ENCODE data around the gene CHGA. TPM values are rescaled to one million over a fixed set of nuclear protein-coding genes. Genes with fewer than 3 reads are reported as not detected.

Gene CHGA
- total RNA-seq (2014; rRNA removed; shearing (Covaris generic)) = not detected in 2 replicates

DNA sequence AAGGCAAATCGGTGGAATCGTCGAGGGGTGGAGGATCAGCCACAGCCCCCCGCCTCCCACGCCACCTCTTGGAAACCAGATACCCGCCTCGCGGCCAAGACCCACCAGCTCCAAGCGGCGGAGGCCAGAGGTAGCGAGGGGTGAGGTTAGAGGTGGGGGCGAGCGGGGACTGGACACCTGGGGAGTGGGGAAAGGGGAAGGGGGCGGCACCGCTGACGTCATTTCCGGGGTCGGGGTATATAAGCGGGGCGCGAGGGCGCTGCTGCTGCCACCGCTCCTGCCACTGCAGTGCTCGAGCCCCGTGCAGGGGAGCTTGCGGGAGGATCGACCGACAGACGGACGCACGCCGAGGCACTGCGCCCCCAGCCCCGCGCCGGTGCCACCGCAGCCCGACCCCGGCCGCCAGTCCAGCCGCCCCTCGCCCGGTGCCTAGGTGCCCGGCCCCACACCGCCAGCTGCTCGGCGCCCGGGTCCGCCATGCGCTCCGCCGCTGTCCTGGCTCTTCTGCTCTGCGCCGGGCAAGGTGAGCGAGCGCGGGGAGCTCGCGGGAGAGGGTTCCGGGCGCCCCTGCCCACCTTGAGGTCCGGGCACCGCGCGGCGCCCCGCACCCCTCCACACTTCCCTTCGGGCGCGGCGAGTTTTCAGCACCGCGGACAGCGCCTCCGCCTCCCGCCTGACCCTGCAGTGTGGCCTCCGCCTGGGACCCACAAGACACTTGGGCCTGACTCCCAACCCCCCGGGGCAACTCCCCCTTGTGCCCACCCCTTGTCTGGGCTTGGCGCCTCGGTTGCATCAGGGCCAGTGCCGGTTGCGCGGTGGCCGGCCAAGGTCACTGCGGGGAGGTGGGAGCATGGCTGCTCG lies at the start of gene CHGA:
Gene CHGA, plus strand, starts transcription at position 268 of the 861 bp plus-strand sequence. Its CDS starts 210 bp downstream, at position 478.
- no peak for DNase-seq (ENCODE audit: low spot score)

GRCh38 chr14:92874962-92875661 lies 47.8 kb upstream of the CHGA start:
- no peak for DNase-seq (ENCODE audit: low spot score)

- no peak for DNase-seq (ENCODE audit: low spot score)
Observed at GRCh38 chr14:92877757-92878431, 45.1 kb upstream of the CHGA start.

DNA sequence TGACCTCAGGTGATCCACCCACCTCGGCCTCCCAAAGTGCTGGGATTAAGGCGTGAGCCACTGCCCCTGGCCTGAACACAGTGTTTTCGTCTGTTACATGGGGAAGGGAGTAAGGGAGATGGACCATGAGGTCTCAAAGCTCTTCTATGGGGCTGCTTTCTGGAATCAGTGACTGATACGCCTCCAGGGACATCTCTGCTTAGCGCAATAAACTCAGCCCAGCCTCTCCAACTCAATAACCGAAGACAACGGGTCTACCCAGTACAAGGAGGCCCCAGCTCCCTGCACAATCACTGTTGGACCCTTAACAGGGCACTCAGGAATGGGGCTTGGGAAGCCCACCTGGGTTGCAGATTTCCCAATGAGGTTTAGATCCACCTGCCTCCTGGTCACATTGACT lies 42.6 kb upstream of the CHGA start:
- DNase-seq (ENCODE audit: low spot score) = no peak

- DNase-seq (ENCODE audit: low spot score) = peak; percentile 35
Observed at GRCh38 chr14:92880851-92881250, 42.1 kb upstream of the CHGA start.

DNA sequence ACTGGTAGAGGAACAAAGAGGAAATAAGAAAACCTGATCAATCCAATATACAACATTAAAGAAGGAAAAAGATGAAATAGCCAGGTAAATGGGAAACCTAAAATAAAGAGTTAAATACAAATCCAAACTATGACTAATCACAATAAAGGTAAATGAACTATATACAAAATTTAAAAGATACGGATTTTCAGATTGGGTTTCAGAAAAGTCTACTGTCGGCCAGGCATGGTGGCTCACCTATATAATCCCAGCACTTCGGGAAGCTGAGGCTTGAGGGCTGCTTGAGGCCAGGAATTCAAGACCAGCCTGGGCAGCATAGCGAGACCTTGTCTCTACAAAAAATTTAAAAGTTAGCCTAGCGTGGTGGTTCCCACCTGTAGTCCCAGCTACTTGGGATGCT lies 39.9 kb upstream of the CHGA start:
- DNase-seq (ENCODE audit: low spot score) = no peak

DNA sequence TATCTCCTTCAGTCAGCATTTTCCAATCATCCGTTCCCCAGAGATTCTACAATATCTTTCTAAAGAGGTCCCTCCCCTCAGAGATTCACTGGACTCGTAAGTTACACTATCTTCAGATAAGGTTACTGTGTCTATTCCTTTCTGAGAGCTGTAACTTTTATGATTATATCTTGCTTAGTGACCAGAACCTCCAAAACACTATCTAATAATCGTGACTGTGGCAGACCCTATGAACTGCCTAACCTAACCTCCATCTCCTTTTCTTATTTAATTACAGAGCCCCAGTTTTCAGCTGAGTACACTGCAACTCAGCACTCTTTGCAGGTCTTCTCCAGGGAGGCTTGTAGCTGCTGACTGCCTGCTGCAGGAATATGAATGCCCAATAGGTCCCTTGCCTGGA lies 38.5 kb upstream of the CHGA start:
- no peak for DNase-seq (ENCODE audit: low spot score)

- DNase-seq (ENCODE audit: low spot score) = no peak
Observed at GRCh38 chr14:92885279-92886061, 37.5 kb upstream of the CHGA start.

- DNase-seq (ENCODE audit: low spot score) = no peak
Observed at GRCh38 chr14:92886337-92886736, 36.6 kb upstream of the CHGA start.

- DNase-seq (ENCODE audit: low spot score) = no peak
Observed at GRCh38 chr14:92887157-92887556, 35.8 kb upstream of the CHGA start.

GRCh38 chr14:92888896-92889295 lies 34.1 kb upstream of the CHGA start:
- DNase-seq (ENCODE audit: low spot score) = no peak

GRCh38 chr14:92890830-92891588 lies 31.9 kb upstream of the CHGA start:
- peak; percentile 32 for DNase-seq (ENCODE audit: low spot score)

DNA sequence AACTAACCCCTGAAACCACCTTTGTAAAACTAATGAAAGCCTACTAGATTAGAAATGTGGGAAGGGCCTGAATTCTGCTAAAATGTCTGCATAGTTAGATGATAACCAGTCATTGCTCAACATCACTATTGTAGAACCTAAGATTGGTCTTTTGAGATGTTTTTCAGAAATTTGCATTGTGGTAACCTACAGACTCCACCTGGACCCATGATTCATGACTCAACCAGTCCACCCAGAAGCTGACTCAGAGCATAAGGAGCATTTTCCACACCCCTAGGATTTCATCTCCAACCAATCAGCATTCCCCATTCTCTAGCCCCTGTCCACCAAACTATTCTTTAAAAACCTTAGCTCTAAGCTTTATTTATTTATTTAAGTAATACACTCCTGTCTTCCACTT lies 30.4 kb upstream of the CHGA start:
- DNase-seq (ENCODE audit: low spot score) = no peak

- no peak for DNase-seq (ENCODE audit: low spot score)
Observed at GRCh38 chr14:92895352-92895878, 27.5 kb upstream of the CHGA start.

GRCh38 chr14:92897922-92898565 lies 24.9 kb upstream of the CHGA start:
- no peak for DNase-seq (ENCODE audit: low spot score)

GRCh38 chr14:92898566-92899131 lies 24.3 kb upstream of the CHGA start:
- no peak for DNase-seq (ENCODE audit: low spot score)

- DNase-seq (ENCODE audit: low spot score) = no peak
Observed at GRCh38 chr14:92900660-92901059, 22.3 kb upstream of the CHGA start.

GRCh38 chr14:92902191-92902590 lies 20.8 kb upstream of the CHGA start:
- DNase-seq (ENCODE audit: low spot score) = no peak

DNA sequence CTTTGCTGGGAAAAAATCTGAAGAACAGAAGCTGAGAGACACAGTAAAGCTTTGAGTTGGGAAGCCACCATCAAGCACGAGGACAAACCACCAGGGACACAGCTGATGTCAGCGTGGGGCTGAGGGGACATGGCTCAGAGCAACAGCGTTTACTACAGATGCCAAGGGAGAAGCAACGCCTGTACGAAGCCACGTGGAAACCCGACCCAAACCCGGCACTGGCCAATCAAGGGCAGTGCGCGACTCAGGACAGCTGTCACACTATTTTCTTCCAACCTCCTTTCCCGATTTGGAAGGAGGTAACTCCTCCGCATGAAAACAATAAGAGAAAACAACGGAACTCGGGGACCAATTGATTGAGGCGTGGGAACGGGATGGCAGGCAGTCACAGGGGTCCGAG lies 20.2 kb upstream of the CHGA start:
- DNase-seq (ENCODE audit: low spot score) = no peak

- DNase-seq (ENCODE audit: low spot score) = no peak
Observed at GRCh38 chr14:92903359-92903758, 19.6 kb upstream of the CHGA start.
